Glutamatergic neuron (in vitro differentiated cells): ENCODE data around the gene CCDC154. TPM values are rescaled to one million over a fixed set of nuclear protein-coding genes. Genes with fewer than 3 reads are reported as not detected.
A peak's percentile ranks its signal among the peaks of the same experiment; 100 is the strongest.

Experiments used
- DNase-seq: peaks from one replicate; pipeline ENCODE4 v3.0.0; 2022
- H3K27ac Mint-ChIP-seq: one replicate; pipeline ENCODE4 v1.8.0; 2020; ENCODE audit warnings: mild to moderate bottlenecking, mixed read lengths, inconsistent platforms; ENCODE audit not compliant: unreplicated experiment
- H3K27me3 Mint-ChIP-seq: one replicate; pipeline ENCODE4 v1.8.0; 2020; ENCODE audit warnings: mild to moderate bottlenecking, moderate library complexity, mixed read lengths, inconsistent platforms; ENCODE audit not compliant: unreplicated experiment
- H3K36me3 Mint-ChIP-seq: one replicate; pipeline ENCODE4 v1.8.0; 2020; ENCODE audit warnings: mild to moderate bottlenecking, mixed read lengths, inconsistent platforms; ENCODE audit not compliant: unreplicated experiment
- H3K4me1 Mint-ChIP-seq: one replicate; pipeline ENCODE4 v1.8.0; 2020; ENCODE audit warnings: mild to moderate bottlenecking, low read depth, mixed read lengths, inconsistent platforms; ENCODE audit not compliant: unreplicated experiment
- H3K4me3 Mint-ChIP-seq: one replicate; pipeline ENCODE4 v1.8.0; 2020; ENCODE audit warnings: mild to moderate bottlenecking, mixed read lengths, inconsistent platforms; ENCODE audit not compliant: unreplicated experiment
- H3K9me3 Mint-ChIP-seq: one replicate; pipeline ENCODE4 v1.8.0; 2020; ENCODE audit warnings: mild to moderate bottlenecking, moderate library complexity, mixed read lengths, inconsistent platforms; ENCODE audit not compliant: unreplicated experiment
- CTCF ChIP-seq: fragments of 200-600 bp; sonication (generic); IDR thresholded peaks from one replicate; pipeline ENCODE4 v1.5.0; 2021; ENCODE audit not compliant: partially characterized antibody, unreplicated experiment
- total RNA-seq: library from RNA; stranded (reverse); fragmentation: NEBNext Ultra II Directional; extraction: Animal tissue kit (Norgen Biotek cat#: 25700); gene quantifications from one replicate; pipeline ENCODE4 v1.2.1, GENCODE V29; 2021; ENCODE audit not compliant: unreplicated experiment

CCDC154 gene
- total RNA-seq, 1 donor from 2014 or later: 4.2 TPM

GRCh38 chr16:1416521-1416941, 27.8 kb downstream of the CCDC154 start:
- peaks cover 7% of the 10 kb centered on the region for H3K27me3 Mint-ChIP-seq
- H3K9me3 Mint-ChIP-seq: peaks cover 20% of the 10 kb centered on the region
- TF ChIP-seq CTCF: no peak
- H3K27ac Mint-ChIP-seq: no peak overlapping the region
- H3K36me3 Mint-ChIP-seq: no peaks in the 10 kb centered on the region
- H3K4me1 Mint-ChIP-seq: peaks cover 5% of the 10 kb centered on the region
- DNase-seq: no peak
- H3K4me3 Mint-ChIP-seq: no peak overlapping the region

GRCh38 chr16:1414532-1415260, 29.7 kb downstream of the CCDC154 start, which contains the start of gene UNKL:
Gene UNKL, minus strand, starts transcription at chr16:1414704. Its CDS starts 13 bp downstream, at chr16:1414691.
- Mint-ChIP-seq H3K4me1 (peaks cover 5% of the 10 kb centered on the region), H3K27ac (no peak within 1 kb of the TSS), H3K4me3 (peak within 1 kb of the TSS; percentile 81), H3K9me3 (peaks cover 9% of the 10 kb centered on the region), H3K36me3 (no peaks in the 10 kb centered on the region), H3K27me3 (peaks cover 2% of the 10 kb centered on the region)
- TF ChIP-seq CTCF: no peak
- DNase-seq: peak; percentile 85

GRCh38 chr16:1413684-1414531, 30.4 kb downstream of the CCDC154 start:
- no peaks in the 10 kb centered on the region for H3K36me3 Mint-ChIP-seq
- no peak overlapping the region for H3K27ac Mint-ChIP-seq
- peaks cover 9% of the 10 kb centered on the region for H3K9me3 Mint-ChIP-seq
- peak; percentile 79 for DNase-seq
- peaks cover 2% of the 10 kb centered on the region for H3K27me3 Mint-ChIP-seq
- peaks cover 7% of the 10 kb centered on the region for H3K4me1 Mint-ChIP-seq
- TF ChIP-seq CTCF: peak; percentile 76
- H3K4me3 Mint-ChIP-seq: peak overlapping the region; percentile 81

- H3K27me3 Mint-ChIP-seq: peaks cover 3% of the 10 kb centered on the region
- no peaks in the 10 kb centered on the region for H3K36me3 Mint-ChIP-seq
- no peak overlapping the region for H3K4me3 Mint-ChIP-seq
- no peak for DNase-seq
- H3K4me1 Mint-ChIP-seq: peaks cover 5% of the 10 kb centered on the region
- TF ChIP-seq CTCF: no peak
- H3K27ac Mint-ChIP-seq: no peak overlapping the region
- peaks cover 10% of the 10 kb centered on the region for H3K9me3 Mint-ChIP-seq
Observed at GRCh38 chr16:1412847-1413246, 31.5 kb downstream of the CCDC154 start.
